GM21825 (cell line): ENCODE results near the gene ANXA10.
A peak's percentile ranks its signal among the peaks of the same experiment; 100 is the strongest.
"Not testable (repeated sequence)": the region's sequence is repeated elsewhere in the genome, so short reads cannot be mapped to it uniquely, and the experiment has no call there.

ENCODE experiments used
- ATAC-seq: cut with Tn5 transposase; IDR thresholded peaks from one replicate; pipeline ENCODE4 v1.9.1; 2021; ENCODE audit warnings: mild to moderate bottlenecking, moderate library complexity; ENCODE audit not compliant: unreplicated experiment

ANXA10 gene

DNA sequence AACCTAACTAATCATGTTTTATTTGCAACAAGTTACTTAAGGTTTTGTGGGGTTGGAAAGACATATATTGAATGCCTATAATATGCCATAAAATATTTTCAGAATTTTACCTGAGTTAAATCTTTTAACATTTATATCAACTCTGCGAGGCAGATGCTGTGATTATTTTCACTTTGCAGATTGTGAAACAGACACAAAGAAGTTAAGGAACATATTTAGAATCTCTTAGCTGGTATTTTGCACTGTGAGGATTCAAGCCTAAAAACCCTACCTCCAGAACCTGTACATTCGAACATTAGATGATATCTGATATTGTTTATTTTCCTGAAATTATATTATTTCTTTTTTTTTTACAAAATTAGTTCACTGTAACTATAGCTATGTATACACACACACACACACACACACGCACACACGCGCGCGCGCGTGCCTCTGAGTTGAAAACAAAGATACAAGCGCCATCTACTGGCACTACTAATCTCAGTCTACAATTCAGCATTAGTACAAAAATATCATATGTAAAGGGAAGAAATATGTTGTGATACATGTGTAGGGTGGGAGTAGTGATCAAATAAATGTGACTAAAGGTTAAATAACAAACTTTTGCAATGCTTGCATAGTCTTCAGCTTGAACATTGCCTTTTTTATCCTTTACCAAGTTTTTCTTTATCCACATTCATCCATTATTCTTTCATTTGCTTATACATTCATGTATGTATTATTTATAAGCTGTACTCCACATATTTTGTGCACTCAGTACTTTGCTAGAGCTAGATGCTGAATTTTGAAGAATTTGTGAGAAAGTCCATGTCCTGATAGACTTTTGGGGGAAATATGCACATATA lies 61.5 kb downstream of the ANXA10 start:
- ATAC-seq: peak; percentile 84

DNA sequence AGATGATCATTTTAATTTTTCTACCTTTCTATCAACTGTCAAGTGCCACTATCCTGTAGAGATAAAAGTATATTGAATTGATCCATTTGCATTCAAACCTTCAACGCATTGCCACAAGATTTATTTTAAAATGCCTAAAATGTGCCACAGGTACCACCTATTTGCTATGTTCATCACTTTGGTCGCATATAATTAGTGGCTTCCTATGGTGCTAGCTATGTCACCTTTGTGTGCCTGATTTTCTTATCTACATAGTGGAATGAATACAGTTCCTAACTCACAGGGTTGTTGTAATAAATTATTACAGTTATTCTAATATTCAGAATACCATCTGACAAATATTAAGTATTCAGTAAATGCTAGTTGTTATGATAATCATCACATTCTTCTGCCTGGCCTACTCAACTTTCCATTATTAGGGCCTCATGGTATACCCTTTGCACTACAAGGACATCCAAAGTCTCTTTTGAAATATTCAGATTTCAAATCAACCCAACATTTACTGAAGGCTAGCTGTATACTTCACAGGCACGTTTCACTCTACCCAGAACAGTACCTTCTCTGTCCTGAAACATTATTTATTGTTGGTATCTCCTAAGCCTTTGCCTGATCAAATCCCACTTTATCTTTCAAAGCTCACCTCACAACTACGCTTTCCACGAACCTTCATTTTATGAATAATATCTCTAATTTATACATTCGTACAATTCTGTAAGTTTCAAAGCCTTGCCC lies 62.4 kb downstream of the ANXA10 start:
- ATAC-seq: no peak

DNA sequence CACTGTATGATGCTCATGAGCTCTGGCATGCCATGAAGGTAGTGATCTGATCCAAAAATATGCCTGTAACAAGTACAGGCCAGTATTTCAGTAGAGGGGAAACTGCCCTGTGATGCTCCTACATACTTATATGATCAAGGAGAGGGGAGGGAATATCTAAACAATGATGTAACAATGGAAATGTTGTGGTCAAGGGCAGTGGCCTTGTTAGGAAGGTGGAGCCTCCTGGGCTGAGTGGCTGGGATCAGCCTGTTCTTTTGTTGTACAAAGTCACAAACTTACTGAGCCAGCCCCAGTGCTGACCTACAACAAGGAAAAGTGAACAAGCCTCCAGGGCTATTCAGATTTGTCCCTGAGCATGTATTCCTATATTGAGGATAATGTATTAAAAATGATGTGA lies 70.3 kb downstream of the ANXA10 start:
- ATAC-seq: no peak

DNA sequence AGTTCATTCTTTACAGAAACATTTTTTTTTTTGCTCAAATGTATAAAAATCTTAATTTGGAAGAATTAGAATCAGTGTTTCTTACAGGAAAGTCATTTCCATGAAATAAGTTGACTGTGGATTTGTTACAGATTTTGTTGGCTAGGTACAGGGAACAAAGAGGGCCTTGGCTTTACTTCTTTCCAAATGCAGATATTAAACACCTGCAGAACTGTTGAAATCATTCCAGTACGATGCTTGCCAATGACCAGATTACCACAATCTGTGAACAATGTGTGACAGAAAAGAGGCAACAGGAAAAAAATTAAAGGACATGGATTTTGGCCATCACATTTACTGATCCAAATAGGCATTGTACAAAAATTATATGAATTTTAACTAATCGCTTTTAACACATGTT lies 70.8 kb downstream of the ANXA10 start:
- ATAC-seq: no peak

DNA sequence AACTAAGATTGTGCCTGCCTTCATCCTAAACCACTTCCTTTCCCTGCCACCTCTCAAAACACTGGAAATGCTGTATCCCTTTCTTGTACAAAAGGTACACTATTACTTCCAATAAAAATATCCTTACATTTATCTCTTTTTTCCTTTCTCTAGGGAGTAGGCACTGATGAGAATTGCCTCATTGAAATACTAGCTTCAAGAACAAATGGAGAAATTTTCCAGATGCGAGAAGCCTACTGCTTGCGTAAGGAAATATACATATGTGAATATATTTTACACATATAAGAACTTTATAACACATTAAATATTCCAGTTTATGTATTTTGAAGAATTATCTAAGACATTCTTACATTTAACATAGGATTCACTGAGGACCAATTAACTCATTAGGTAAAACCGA lies 71.7 kb downstream of the ANXA10 start:
- no peak for ATAC-seq

DNA sequence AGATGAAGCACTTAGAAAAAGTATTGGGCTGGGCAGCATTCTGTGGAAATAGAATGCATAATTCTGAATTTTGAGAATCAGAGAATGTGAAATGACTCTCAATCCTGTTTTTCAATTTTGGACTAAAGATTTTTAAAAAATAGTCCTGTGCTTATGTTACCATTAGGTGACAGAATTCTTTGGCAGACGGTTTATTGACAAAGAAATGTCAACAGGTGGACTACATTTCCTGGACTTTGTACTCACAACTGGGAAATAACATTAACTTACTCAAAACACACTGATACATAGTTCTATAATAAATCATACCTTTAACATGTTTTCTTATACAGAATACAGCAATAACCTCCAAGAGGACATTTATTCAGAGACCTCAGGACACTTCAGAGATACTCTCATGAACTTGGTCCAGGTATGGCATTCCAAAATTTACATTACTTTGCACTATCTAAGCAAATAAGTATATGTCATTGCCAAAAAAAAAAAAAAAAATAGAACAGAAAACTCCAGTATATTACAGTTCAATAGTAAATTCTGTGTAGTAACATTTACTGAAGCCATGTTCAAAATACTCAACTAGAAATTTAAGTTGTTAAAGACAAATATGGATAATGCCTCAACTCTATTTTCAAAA lies 72.7 kb downstream of the ANXA10 start:
- ATAC-seq: no peak

DNA sequence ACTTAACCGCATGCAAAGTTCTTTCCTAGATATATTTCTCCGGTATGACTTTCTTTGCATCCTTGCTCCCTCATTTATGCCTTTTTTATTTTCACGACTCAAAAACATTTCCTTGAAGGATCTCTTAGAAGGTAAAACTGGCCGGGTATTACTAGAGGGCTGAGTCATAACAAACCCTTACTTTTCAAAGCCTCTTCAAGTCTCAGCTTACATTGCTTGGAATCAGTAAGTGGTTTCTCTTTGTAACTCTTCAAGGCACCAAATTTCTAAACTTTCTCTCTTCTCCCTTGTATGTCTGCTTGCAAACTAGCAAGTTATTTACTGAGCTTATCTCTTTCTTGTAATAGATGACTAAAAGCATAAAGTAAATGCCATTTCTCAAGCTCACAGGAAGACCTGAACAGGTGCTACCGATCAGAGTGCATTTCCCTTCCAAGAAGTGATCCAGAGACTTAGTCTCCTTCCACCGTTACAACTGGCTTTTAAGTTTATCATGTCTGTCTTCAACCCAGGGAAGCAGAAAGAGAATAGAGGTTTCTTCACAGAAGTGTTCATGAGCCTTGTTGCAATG lies 75.5 kb downstream of the ANXA10 start:
- ATAC-seq: no peak

DNA sequence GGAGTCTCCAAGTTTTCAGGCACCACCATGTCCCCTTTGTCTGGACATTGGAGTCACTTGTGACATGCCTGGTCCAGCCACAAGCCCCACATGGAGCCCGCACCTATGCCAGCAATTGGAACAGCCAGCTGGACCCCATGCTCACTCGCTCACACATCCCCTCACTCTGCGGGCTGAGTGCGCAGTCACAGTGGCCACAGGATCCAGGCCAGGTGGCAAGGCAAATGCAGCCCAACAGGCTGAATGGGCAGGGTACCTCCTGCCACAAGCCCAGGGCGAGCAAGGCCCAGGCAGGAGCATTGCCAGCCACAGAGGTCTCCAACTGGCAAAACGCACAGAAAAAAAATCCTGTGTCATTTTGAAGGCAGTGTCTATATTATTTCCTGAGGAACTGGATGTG lies 82.0 kb downstream of the ANXA10 start:
- no peak for ATAC-seq

DNA sequence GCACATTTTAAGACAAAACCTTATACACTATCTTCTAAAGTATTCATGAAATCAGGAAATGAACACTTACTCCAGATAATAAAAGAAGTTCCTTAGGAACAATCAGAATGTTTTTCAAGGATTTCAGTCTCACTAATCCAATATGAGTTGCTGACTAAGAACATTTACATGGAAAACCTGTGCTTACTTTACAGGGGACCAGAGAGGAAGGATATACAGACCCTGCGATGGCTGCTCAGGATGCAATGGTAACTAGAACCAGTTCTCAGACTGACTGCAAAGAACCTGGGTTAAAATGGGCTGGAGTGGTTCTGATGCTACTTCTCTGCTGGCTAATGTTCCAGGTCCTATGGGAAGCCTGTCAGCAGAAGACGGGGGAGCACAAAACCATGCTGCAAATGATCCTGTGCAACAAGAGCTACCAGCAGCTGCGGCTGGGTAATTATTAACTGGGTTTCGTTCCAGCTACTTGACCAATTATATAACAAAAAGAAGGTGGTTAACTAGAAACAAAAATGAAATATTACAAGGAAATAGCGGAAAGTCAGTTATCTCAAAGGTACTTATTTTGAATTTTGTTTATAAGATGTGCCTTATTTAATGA lies 85.3 kb downstream of the ANXA10 start:
- ATAC-seq: no peak

DNA sequence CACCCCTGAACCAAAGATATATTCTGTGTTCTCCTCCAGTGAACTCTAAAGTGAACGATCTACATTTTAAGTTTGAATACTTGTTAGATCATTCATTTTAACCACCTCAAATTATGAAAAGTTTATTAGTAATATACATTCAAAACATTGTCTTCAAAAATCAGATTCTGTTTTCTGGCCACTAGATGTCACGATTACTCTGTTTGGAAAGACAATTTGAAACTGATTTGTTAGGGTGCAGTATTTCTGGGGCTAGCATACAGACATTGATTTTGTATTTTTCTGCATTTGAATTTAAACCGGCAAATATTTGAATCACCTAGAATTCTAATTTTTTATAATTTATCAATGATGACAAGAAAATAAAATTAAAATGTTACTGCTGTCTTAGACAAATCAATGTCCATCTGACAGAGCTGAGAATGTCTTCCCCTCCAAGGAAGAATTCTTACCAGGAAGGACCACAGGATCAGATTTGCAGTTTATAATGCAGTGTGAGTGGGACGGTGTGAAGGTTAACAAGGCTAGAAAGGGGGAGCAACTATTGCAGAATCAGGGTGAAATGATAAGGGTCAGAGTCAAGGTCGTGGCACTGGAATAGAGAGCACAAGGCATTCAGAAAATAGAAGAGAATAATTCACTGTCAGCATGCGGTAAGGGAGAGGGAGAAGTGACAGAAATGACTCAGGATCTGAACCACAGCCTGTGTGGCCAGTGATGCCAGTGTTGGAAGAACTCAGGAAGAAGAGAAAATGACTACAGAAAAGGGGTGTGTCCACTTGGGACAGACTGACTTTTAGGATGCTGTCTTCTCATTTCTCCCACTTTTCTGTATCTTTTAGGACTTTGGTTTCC lies 91.6 kb downstream of the ANXA10 start:
- no peak for ATAC-seq

DNA sequence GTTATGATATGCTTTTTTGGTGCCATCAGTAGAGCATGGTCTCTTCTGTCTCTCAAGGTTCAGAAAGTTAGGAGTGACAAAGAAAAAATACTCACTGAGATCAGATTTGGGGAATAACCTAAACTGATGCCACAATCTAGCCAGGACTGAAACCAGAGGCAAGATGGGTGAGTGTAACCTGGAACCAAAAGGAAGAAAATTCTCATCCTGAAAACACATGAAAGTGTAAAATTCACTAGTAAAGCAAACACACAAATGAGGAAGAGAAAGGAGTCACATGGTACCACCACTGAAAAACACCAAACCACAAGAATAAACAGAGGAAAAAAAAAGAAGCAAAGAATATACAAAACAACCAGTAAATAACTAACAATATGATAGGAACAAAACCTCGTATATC lies 96.4 kb downstream of the ANXA10 start:
- peak; percentile 81 for ATAC-seq

DNA sequence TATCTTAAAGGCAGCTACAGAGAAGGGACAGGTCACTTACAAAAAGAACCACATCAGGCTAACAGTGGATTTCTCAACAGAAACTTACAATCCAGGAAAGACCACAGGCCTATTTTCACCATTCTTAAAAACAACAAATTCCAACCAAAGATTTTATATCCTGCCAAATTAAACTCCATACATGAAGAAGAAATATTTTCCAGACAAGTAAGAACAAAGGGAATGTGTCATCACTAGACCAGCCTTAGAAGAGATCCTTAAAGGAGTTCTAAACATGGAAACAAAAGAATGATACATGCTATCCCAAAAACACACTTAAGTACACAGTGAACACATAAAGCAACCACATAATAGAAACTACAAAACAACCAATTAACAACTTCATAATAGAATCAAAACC lies 105.6 kb downstream of the ANXA10 start:
- ATAC-seq: no peak

DNA sequence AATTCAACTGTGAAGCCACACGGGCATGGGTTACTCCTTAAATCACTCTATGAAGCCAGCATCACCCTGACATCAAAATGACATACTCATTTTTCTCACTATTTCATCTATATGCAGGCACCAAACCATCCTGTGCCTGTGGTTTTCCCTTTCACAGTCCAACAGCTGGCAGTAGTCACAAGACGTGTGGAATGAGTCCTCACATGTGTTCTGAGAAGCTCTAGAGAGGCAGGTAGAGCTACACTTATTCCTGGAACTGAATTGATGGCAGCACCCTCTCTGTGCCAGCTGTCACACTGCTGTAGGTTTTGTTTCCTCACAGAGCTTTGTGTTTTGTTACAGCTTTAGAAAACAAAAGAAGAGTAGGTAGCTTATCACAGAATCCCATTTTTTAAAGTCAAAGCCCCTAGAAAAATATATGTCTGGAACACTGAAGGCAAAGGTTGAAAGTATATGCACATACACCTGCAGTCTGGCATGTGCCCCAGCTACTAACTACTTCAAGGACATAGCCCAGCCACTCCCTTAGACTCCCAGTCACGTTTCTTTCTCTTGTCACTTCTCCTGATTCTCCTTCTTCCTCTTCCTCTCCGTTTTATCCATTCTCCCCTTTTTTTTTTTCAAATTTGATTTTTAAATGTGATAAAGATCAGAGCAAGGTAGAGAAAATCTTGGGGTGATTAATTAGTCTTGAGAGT lies 107.1 kb downstream of the ANXA10 start:
- no peak for ATAC-seq

DNA sequence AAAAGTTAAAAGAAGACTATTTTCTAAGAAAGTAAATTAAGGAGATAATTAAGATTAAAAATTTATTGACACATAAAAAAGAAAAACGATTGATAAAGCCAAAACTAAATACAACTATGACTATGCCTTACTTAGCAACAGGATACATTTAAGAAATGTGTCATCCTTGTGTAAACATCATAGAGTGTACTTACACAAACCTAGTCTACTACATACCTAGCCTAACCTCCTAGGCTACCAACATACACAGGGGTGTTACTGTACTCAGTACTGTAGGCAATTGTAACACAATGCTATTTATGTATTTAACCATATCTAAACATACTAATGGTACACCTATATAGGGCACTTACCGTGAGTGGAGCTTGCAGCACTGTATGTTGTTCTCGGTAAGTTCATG lies 108.3 kb downstream of the ANXA10 start:
- ATAC-seq: no peak

DNA sequence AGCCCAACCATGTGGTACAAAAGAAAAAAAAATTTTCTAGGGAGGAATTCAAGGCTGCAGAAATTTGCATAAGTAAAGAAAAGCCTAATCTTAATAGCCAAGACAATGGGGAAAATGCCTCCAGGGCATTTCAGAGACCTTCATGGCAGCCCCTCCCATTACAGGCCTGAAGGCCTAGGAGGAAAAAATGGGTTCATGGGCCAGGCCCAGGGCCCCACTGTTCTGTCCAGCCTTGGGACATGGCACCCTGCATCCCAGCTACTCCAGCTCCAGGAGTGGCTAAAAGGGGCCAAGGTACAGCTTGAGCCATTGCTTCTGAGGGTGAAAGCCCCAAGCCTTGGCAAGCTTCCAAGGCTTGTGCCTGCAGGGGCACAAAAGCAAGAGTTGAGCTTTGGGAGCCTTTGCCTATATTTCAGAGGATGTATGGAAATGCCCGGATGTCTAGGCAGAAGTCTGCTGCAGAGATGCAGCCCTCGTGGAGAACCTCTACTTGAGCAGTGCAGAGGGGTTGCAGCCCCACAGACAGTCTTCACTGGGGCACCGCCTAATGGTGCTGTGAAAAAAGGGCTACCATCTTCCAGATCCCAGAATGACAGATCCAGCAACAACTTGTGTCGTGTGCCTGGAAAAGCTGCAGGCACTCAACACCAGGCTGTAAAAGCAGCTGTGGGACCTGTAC lies 111.0 kb downstream of the ANXA10 start:
- ATAC-seq: no peak

DNA sequence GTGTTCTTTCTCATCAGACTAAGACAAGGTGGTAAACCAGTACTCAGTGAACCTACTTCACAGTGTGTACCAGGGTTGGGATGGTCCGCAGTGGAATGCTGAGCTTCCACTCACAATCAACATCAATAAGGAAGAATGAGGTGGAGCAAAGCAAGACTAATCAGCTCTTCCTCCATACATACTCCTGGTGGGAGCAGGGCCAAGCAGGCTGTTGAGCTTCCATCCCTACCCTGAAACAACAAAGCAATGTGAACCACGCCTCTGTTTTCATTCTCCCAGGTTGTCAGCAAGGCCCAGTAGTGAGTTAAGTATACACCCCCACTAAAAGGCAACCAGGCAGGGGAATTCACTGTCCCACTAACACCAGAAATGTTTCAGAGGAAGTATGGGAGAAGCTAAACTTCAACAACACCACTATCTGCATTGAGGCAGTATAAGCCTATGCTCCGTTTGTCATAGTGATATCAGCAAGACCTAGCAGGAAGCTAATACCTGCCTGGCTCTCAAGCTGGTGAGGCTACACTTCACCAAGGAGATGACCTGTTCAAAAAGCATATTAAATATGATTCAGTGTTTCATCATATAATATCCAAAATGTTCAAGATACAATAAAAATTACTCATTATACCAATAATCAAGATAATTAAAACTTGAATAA lies 116.7 kb downstream of the ANXA10 start:
- ATAC-seq: no peak

DNA sequence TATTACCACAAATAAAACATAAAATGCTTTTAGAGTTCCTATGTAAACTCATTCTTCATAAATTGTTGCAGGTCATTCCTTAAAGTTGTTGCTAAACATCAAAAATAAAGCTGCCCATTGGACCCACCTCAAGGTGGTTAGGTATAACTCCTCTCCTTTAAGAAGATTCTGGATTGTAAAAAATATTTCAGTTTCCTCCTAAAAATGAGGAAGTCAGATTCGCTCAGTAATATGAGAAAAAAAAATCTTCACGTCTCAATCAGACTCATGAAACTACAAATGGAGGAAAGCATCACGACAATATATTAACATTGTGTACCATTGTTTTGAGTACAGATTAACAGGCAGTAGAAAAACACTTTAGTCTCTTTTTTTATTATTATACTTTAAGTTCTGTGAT lies 120.3 kb downstream of the ANXA10 start:
- no peak for ATAC-seq

DNA sequence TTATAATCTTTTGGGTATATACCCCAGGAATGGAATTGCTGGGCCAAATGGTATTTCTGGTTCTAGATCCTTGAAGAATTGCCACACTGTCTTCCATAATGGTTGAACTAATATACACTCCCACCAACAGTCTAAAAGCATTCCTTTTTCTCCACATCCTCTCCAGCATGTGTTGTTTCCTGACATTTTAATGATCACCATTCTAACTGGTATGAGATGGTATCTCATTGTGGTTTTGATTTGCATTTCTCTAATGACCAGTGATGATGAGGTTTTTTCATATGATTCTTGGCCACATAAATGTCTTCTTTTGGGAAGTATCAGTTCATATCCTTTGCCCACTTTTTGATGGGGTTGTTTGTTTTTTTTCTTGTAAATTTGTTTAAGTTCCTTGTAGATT lies 121.2 kb downstream of the ANXA10 start:
- not testable (repeated sequence) for ATAC-seq

DNA sequence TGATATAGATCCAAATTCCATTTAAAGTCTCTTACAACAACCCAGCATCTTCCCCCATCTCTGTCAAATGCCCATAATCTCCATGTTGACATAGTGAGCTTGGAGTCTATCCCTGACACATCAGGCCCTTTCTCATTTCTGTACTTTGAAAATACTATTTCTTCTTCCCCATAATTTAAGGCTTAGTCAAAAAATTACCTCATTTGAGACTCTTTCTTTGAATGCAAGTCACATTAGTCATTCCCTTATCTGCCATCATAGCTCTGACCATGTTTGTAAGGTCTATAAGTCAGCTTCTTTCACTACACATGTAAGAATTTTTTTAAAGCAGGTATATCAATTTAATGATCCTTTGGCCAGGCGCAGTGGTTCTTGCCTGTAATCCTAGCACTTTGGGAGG lies 126.3 kb downstream of the ANXA10 start:
- no peak for ATAC-seq
